ENCODE data around the gene RNF212B. TPM values are rescaled to one million over a fixed set of nuclear protein-coding genes. Genes with fewer than 3 reads are reported as not detected.

The RNF212B gene
- total RNA-seq, 4 donors from 2014 or later: not detected

GRCh38 chr14:23285530-23286019 is 47.8 kb downstream of the RNF212B start:
- H3K4me1 ChIP-seq: peaks cover 5 to 22% (median 15%) of the 10 kb centered on the region in 4 donors
- TF ChIP-seq POLR2A (IDR thresholded peaks at IDR 0.05) (no peak), EP300 (IDR thresholded peaks at IDR 0.05; ENCODE audit: low read depth) (no peak), POLR2AphosphoS5 (IDR thresholded peaks at IDR 0.05) (no peak), CTCF (IDR thresholded peaks at IDR 0.05) (no peak)
- peaks cover 0 to 4% (median 0%) of the 10 kb centered on the region in 4 donors for H3K36me3 ChIP-seq
- peak; percentile 27 for DNase-seq
- H3K9me3 ChIP-seq: no peaks in the 10 kb centered on the region
- no peaks in the 10 kb centered on the region for H3K27me3 ChIP-seq
- H3K4me3 ChIP-seq: peak overlapping the region; percentile 70 to 96 (median 82)
- intact Hi-C loops (cut with DNase I; ENCODE audit: low total_unique reads): no loop called here
- peak overlapping the region; percentile 91 to 98 (median 95) for H3K27ac ChIP-seq
- 0 to 1% methylated on average over 4 to 22 of the region's 22 CpGs for WGBS, 2 donors (ENCODE audit: low coverage in 1 of 2)
- in situ Hi-C loops (cut with MboI; ENCODE audit: low pct_ligation_motif_present in 1 of 4, low pct_unique_long_range_greater_than_20kb in 1 of 4, low sequenced_read_pairs in 3 of 4): loop anchor here in 3 of 4 donors (25.0 kb wide), 1 partner anchor 173 kb away; the partner anchor contains the start of genes CEBPE (in 3 of the 3) and CIROP (in 3 of the 3)

GRCh38 chr14:23286020-23286901 is 48.5 kb downstream of the RNF212B start, which contains the start of gene HOMEZ:
Gene HOMEZ (minus strand): TSS chr14:23286132. CDS start chr14:23285952, 180 bp downstream.
- Histone ChIP-seq H3K27me3 (no peaks in the 10 kb centered on the region), H3K27ac (peak within 1 kb of the TSS; percentile 91 to 98 (median 95)), H3K4me1 (peaks cover 5 to 22% (median 15%) of the 10 kb centered on the region in 4 donors), H3K36me3 (peaks cover 0 to 4% (median 0%) of the 10 kb centered on the region in 4 donors), H3K4me3 (peak within 1 kb of the TSS; percentile 70 to 96 (median 82)), H3K9me3 (no peaks in the 10 kb centered on the region)
- intact Hi-C loops (cut with DNase I; ENCODE audit: low total_unique reads) (no loop called here), in situ Hi-C loops (cut with MboI; ENCODE audit: low pct_ligation_motif_present in 1 of 4, low pct_unique_long_range_greater_than_20kb in 1 of 4, low sequenced_read_pairs in 3 of 4) (loop anchor here in 3 of 4 donors (25.0 kb wide), 1 partner anchor 174 kb away; the partner anchor contains the start of genes CEBPE (in 3 of the 3) and CIROP (in 3 of the 3))
- TF ChIP-seq EP300 (IDR thresholded peaks at IDR 0.05; ENCODE audit: low read depth): no peak
- peak in 1 of 5 experiments; percentile 13 for TF ChIP-seq CTCF (IDR thresholded peaks at IDR 0.05)
- TF ChIP-seq POLR2AphosphoS5 (IDR thresholded peaks at IDR 0.05): peak; percentile 78 to 83 (median 79)
- peak; percentile 85 for TF ChIP-seq POLR2A (IDR thresholded peaks at IDR 0.05)
- DNase-seq: peak; percentile 99
- WGBS, 2 donors (ENCODE audit: low coverage in 1 of 2): 0 to 1% methylated on average over 2 to 38 of the region's 53 CpGs

GRCh38 chr14:23286902-23287479 is 49.3 kb downstream of the RNF212B start:
- in situ Hi-C loops (cut with MboI; ENCODE audit: low pct_ligation_motif_present in 1 of 4, low pct_unique_long_range_greater_than_20kb in 1 of 4, low sequenced_read_pairs in 3 of 4) (loop anchor here in 3 of 4 donors (25.0 kb wide), 1 partner anchor 175 kb away; the partner anchor contains the start of genes CEBPE (in 3 of the 3) and CIROP (in 3 of the 3)), intact Hi-C loops (cut with DNase I; ENCODE audit: low total_unique reads) (no loop called here)
- no peak for DNase-seq
- H3K9me3 ChIP-seq: no peaks in the 10 kb centered on the region
- peaks cover 4% of the 10 kb centered on the region for H3K27me3 ChIP-seq
- peak overlapping the region; percentile 24 to 86 (median 74) for H3K4me3 ChIP-seq
- H3K36me3 ChIP-seq: peaks cover 0 to 4% (median 0%) of the 10 kb centered on the region in 4 donors
- WGBS, 2 donors (ENCODE audit: low coverage in 1 of 2): 40 to 51% methylated on average over 1 to 6 of the region's 6 CpGs
- peak overlapping the region; percentile 91 to 98 (median 95) for H3K27ac ChIP-seq
- peaks cover 5 to 22% (median 15%) of the 10 kb centered on the region in 4 donors for H3K4me1 ChIP-seq
- no peak for TF ChIP-seq POLR2AphosphoS5 (IDR thresholded peaks at IDR 0.05)
- no peak for TF ChIP-seq CTCF (IDR thresholded peaks at IDR 0.05)
- TF ChIP-seq EP300 (IDR thresholded peaks at IDR 0.05; ENCODE audit: low read depth): no peak
- TF ChIP-seq POLR2A (IDR thresholded peaks at IDR 0.05): no peak

All from transverse colon (tissue), 4 donors.